H9 (cell line): ENCODE measurements around the gene PIP5K1C. TPM values are rescaled to one million over a fixed set of nuclear protein-coding genes. Genes with fewer than 3 reads are reported as not detected.
A peak's percentile ranks its signal among the peaks of the same experiment; 100 is the strongest.

Experiments used
- DNase-seq: peaks from one replicate; pipeline ENCODE4 v3.0.0-alpha.2; 2017
- H2AFZ ChIP-seq: one replicate; pipeline ENCODE4 v1.6.1; 2013; ENCODE audit warnings: mild to moderate bottlenecking, low read length, control low read depth, moderate library complexity
- H2AK5ac ChIP-seq: 2 replicates; pipeline ENCODE4 v1.6.1; 2013; ENCODE audit warnings: low read length, control low read depth, mixed read lengths; ENCODE audit not compliant: insufficient read length
- H2BK120ac ChIP-seq: one replicate; pipeline ENCODE4 v1.6.1; 2013; ENCODE audit warnings: low read depth, mild to moderate bottlenecking, low read length, control low read depth, inconsistent platforms; ENCODE audit not compliant: poor library complexity, severe bottlenecking
- H2BK12ac ChIP-seq: 2 replicates; pipeline ENCODE4 v1.6.1; 2013; ENCODE audit warnings: low read length, control low read depth, mixed read lengths, low read depth; ENCODE audit not compliant: insufficient read length
- H2BK15ac ChIP-seq: 2 replicates; pipeline ENCODE4 v1.6.1; 2013; ENCODE audit warnings: low read depth, low read length, control low read depth
- H2BK20ac ChIP-seq: one replicate; pipeline ENCODE4 v1.6.1; 2013; ENCODE audit warnings: low read depth, mild to moderate bottlenecking, low read length, control low read depth, inconsistent platforms; ENCODE audit not compliant: poor library complexity, severe bottlenecking
- H2BK5ac ChIP-seq: 2 replicates; pipeline ENCODE4 v1.6.1; 2013; ENCODE audit warnings: low read length, control low read depth, mixed read lengths; ENCODE audit not compliant: insufficient read length
- H3K14ac ChIP-seq: 2 replicates; pipeline ENCODE4 v1.6.1; 2013; ENCODE audit warnings: low read length, control low read depth; ENCODE audit not compliant: insufficient read depth
- H3K18ac ChIP-seq: 2 replicates; pipeline ENCODE4 v1.6.1; 2013; ENCODE audit warnings: low read depth, mild to moderate bottlenecking, mixed read lengths, low read length, control low read depth; ENCODE audit not compliant: insufficient read length
- H3K23ac ChIP-seq: 2 replicates; pipeline ENCODE4 v1.6.1; 2013; ENCODE audit warnings: low read length, control low read depth, mixed read lengths, low read depth; ENCODE audit not compliant: insufficient read length
- H3K23me2 ChIP-seq: 2 replicates; pipeline ENCODE4 v1.6.1; 2013; ENCODE audit warnings: low read depth, mild to moderate bottlenecking, mixed read lengths, low read length, control low read depth; ENCODE audit not compliant: insufficient read length, poor library complexity, severe bottlenecking
- H3K27ac ChIP-seq: 2 replicates; pipeline ENCODE4 v1.5.1; 2013; ENCODE audit warnings: low read length, control low read depth, mixed read lengths, low read depth; ENCODE audit not compliant: insufficient read length
- H3K27me3 ChIP-seq: 2 replicates; pipeline ENCODE4 v1.6.1; 2013; ENCODE audit warnings: low read length, control low read depth, inconsistent platforms; ENCODE audit not compliant: insufficient read depth
- H3K4ac ChIP-seq: 2 replicates; pipeline ENCODE4 v1.6.1; 2013; ENCODE audit warnings: low read depth, mild to moderate bottlenecking, control low read depth, inconsistent platforms, low read length, moderate library complexity
- H3K4me1 ChIP-seq: 2 replicates; pipeline ENCODE4 v1.6.1; 2013; ENCODE audit warnings: low read length, control low read depth, inconsistent platforms; ENCODE audit not compliant: insufficient read depth
- H3K4me2 ChIP-seq: 2 replicates; pipeline ENCODE4 v1.6.1; 2013; ENCODE audit warnings: low read length, control low read depth, mixed read lengths; ENCODE audit not compliant: insufficient read length, insufficient read depth
- H3K56ac ChIP-seq: 2 replicates; pipeline ENCODE4 v1.6.1; 2013; ENCODE audit warnings: low read depth, mild to moderate bottlenecking, mixed read lengths, low read length, control low read depth; ENCODE audit not compliant: insufficient read length
- H3K79me1 ChIP-seq: 2 replicates; pipeline ENCODE4 v1.6.1; 2013; ENCODE audit warnings: low read depth, mild to moderate bottlenecking, moderate library complexity, low read length, control low read depth, inconsistent platforms; ENCODE audit not compliant: insufficient read depth, poor library complexity, severe bottlenecking
- H3K79me2 ChIP-seq: 2 replicates; pipeline ENCODE4 v1.6.1; 2013; ENCODE audit warnings: low read length, control low read depth, inconsistent platforms; ENCODE audit not compliant: insufficient read depth
- H3K9ac ChIP-seq: 2 replicates; pipeline ENCODE4 v1.6.1; 2013; ENCODE audit warnings: low read length, control low read depth, mixed read lengths; ENCODE audit not compliant: insufficient read length; ENCODE audit errors: extremely low read depth
- H3K9me3 ChIP-seq: one replicate; pipeline ENCODE4 v1.6.1; 2013; ENCODE audit warnings: low read depth, low read length, inconsistent platforms; ENCODE audit not compliant: control insufficient read depth
- H3T11ph ChIP-seq: one replicate; pipeline ENCODE4 v1.6.1; 2013; ENCODE audit warnings: mild to moderate bottlenecking, low read length, control low read depth, inconsistent platforms
- H4K20me1 ChIP-seq: one replicate; pipeline ENCODE4 v1.6.1; 2013; ENCODE audit not compliant: control insufficient read depth, insufficient read length, insufficient read depth
- H4K5ac ChIP-seq: 2 replicates; pipeline ENCODE4 v1.6.1; 2013; ENCODE audit warnings: low read depth, mild to moderate bottlenecking, mixed read lengths, low read length, control low read depth; ENCODE audit not compliant: insufficient read length
- H4K8ac ChIP-seq: replicated peaks from 2 replicates; pipeline ENCODE4 v1.6.1; 2013; ENCODE audit warnings: low read length, control low read depth, mixed read lengths, low read depth; ENCODE audit not compliant: insufficient read length
- H4K91ac ChIP-seq: 2 replicates; pipeline ENCODE4 v1.6.1; 2013; ENCODE audit warnings: low read depth, mild to moderate bottlenecking, moderate library complexity, mixed read lengths, low read length, control low read depth; ENCODE audit not compliant: insufficient read length
- H3K27ac Mint-ChIP-seq, 3 experiments: 2 replicates in 2 of 3; 3 replicates in 1 of 3; pipeline ENCODE4 v1.8.0; 2020 to 2021; ENCODE audit warnings: mixed read lengths in 3 of 3, mild to moderate bottlenecking in 1 of 3, moderate library complexity in 1 of 3
- H3K27me3 Mint-ChIP-seq: 2 replicates; pipeline ENCODE4 v1.8.0; 2021; ENCODE audit warnings: low read depth, mild to moderate bottlenecking, moderate library complexity, mixed read lengths
- H3K36me3 Mint-ChIP-seq, 3 experiments: 2 replicates in 2 of 3; 3 replicates in 1 of 3; pipeline ENCODE4 v1.8.0; 2020 to 2021; ENCODE audit warnings: low read depth in 3 of 3, mixed read lengths in 3 of 3; ENCODE audit not compliant: insufficient read depth in 1 of 3
- H3K4me1 Mint-ChIP-seq, 2 experiments: 2 replicates each; pipeline ENCODE4 v1.8.0; 2020; ENCODE audit warnings: mixed read lengths in 2 of 2
- H3K4me3 Mint-ChIP-seq, 2 experiments: 2 replicates in 1 of 2; 3 replicates in 1 of 2; pipeline ENCODE4 v1.8.0; 2020 to 2021; ENCODE audit warnings: mild to moderate bottlenecking in 2 of 2, mixed read lengths in 2 of 2, moderate library complexity in 1 of 2
- H3K9me3 Mint-ChIP-seq, 2 experiments: 2 replicates in 1 of 2; 3 replicates in 1 of 2; pipeline ENCODE4 v1.8.0; 2020; ENCODE audit warnings: mild to moderate bottlenecking in 2 of 2, mixed read lengths in 2 of 2, moderate library complexity in 1 of 2
- WGBS: extraction: QIAGEN DNeasy Blood & Tissue Kit; methylation state at CpG from one replicate; pipeline ENCODE4 v1.1.7; 2013; ENCODE audit warnings: missing lambda C conversion rate, low lambda C conversion rate, mixed read lengths; ENCODE audit not compliant: insufficient read length; ENCODE audit errors: extremely low coverage; 5-methylcytosine and 5-hydroxymethylcytosine counted together
- total RNA-seq: library from RNA; stranded (reverse); gene quantifications from 2 replicates; pipeline ENCODE4 v1.2.1, GENCODE V29; 2021
- TF ChIP-seq, protein P1 (sequence below): fragments of 200-600 bp; sonication (generic); conservative IDR thresholded peaks from 3 replicates; pipeline ENCODE4 v1.8.0; 2021; ENCODE audit warnings: antibody characterized with exemption, mild to moderate bottlenecking

The PIP5K1C gene
- total RNA-seq, 1 experiment from 2014 or later, result 41.7 TPM

DNA sequence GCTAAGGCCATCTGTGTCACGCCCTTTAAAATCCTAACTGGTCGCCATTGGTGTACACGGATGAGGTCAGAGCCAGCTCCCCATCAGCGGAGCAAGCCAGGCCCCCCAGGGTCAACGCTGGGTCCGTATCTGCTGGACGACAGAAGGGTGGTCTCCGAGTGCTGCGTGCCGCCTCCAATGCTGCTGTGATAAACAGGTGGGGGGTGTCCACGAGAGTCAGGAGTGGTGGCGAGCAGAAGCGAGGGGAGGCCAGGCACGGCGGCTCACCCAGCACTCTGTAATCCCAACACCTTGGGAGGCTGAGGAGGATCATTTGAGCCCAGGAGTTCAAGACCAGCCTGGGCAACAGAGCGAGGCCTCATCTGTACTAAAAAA is 42.9 kb downstream of the PIP5K1C start:
- no peak overlapping the region for H2BK5ac ChIP-seq
- H3K79me2 ChIP-seq, result no peaks in the 10 kb centered on the region
- no peaks in the 10 kb centered on the region for H3K4me1 ChIP-seq
- no peak overlapping the region for H2BK15ac ChIP-seq
- TF ChIP-seq, protein P1, sequence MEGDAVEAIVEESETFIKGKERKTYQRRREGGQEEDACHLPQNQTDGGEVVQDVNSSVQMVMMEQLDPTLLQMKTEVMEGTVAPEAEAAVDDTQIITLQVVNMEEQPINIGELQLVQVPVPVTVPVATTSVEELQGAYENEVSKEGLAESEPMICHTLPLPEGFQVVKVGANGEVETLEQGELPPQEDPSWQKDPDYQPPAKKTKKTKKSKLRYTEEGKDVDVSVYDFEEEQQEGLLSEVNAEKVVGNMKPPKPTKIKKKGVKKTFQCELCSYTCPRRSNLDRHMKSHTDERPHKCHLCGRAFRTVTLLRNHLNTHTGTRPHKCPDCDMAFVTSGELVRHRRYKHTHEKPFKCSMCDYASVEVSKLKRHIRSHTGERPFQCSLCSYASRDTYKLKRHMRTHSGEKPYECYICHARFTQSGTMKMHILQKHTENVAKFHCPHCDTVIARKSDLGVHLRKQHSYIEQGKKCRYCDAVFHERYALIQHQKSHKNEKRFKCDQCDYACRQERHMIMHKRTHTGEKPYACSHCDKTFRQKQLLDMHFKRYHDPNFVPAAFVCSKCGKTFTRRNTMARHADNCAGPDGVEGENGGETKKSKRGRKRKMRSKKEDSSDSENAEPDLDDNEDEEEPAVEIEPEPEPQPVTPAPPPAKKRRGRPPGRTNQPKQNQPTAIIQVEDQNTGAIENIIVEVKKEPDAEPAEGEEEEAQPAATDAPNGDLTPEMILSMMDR, result no peak
- H2BK20ac ChIP-seq, result no peak overlapping the region
- H3K36me3 Mint-ChIP-seq, result peaks cover 11 to 41% (median 36%) of the 10 kb centered on the region in 3 experiments
- H3K9me3 Mint-ChIP-seq, result no peaks in the 10 kb centered on the region
- no peak overlapping the region for H4K8ac ChIP-seq
- H2BK12ac ChIP-seq, result no peak overlapping the region
- no peak overlapping the region for H3K4me2 ChIP-seq
- no peak overlapping the region for H3K18ac ChIP-seq
- no peaks in the 10 kb centered on the region for H3K23me2 ChIP-seq
- peak overlapping the region in 1 of 3 experiments; percentile 74; a peak in 1 of 7 replicates for H3K27ac Mint-ChIP-seq
- H3K14ac ChIP-seq, result no peak overlapping the region
- H3K9ac ChIP-seq, result no peak overlapping the region
- H2AFZ ChIP-seq, result no peak overlapping the region
- H3K56ac ChIP-seq, result no peak overlapping the region
- no CpG with 5 or more reads among the region's 16 CpGs for WGBS
- no peaks in the 10 kb centered on the region for H3K9me3 ChIP-seq
- H3K27me3 Mint-ChIP-seq, result no peaks in the 10 kb centered on the region
- no peak overlapping the region for H3K4ac ChIP-seq
- no peak overlapping the region for H4K5ac ChIP-seq
- H3K27me3 ChIP-seq, result no peaks in the 10 kb centered on the region
- no peak overlapping the region for H3T11ph ChIP-seq
- no peak overlapping the region for H3K27ac ChIP-seq
- H3K79me1 ChIP-seq, result no peaks in the 10 kb centered on the region
- H3K4me3 Mint-ChIP-seq, result no peak overlapping the region
- no peak overlapping the region for H2BK120ac ChIP-seq
- H4K20me1 ChIP-seq, result no peaks in the 10 kb centered on the region
- H2AK5ac ChIP-seq, result no peak overlapping the region
- no peaks in the 10 kb centered on the region for H3K4me1 Mint-ChIP-seq
- no peak overlapping the region for H4K91ac ChIP-seq
- no peak overlapping the region for H3K23ac ChIP-seq
- no peak for DNase-seq
